ENCODE results near the gene NINJ1.

NINJ1 gene

GRCh38 chr9:93099551-93100275 lies 34.3 kb downstream of the NINJ1 start:
- no peak for FAIRE-seq

GRCh38 chr9:93098236-93098946 lies 35.7 kb downstream of the NINJ1 start:
- peak; percentile 82 for FAIRE-seq

DNA sequence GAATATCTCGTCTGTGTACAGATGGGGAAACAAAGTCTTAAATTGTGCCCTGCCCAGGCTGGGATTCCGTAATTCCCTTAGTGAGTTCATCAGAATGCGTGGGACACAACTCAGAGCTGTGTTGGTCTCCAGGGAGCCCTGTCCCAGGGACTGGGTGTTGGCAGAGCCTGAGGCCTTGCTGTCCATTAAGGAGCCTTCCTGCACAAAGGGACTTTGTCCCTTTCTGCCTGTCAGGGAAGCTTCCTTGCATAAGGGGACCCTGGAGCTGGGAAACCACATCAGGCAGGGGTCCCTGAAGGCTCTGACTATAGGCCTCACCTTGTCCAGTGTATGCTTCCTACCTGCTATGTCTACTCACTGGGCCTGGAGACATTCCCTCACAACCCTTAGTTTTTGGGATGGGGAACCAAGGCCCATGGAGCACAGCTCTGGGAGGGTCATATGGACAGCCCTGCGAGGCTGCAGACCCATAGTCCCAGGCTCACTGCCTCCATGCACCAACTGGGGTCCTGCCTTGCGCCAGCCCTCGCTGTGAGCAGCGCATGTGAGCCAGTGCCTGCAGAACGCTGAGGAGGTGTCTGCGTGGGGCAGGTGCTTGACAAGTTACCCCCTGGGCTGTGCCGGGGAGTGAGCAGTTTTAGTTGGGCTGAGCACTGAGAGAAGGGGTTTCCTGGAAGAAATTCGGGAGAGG lies 36.4 kb downstream of the NINJ1 start:
- FAIRE-seq: no peak

GRCh38 chr9:93096811-93097382 lies 37.2 kb downstream of the NINJ1 start:
- no peak for FAIRE-seq

DNA sequence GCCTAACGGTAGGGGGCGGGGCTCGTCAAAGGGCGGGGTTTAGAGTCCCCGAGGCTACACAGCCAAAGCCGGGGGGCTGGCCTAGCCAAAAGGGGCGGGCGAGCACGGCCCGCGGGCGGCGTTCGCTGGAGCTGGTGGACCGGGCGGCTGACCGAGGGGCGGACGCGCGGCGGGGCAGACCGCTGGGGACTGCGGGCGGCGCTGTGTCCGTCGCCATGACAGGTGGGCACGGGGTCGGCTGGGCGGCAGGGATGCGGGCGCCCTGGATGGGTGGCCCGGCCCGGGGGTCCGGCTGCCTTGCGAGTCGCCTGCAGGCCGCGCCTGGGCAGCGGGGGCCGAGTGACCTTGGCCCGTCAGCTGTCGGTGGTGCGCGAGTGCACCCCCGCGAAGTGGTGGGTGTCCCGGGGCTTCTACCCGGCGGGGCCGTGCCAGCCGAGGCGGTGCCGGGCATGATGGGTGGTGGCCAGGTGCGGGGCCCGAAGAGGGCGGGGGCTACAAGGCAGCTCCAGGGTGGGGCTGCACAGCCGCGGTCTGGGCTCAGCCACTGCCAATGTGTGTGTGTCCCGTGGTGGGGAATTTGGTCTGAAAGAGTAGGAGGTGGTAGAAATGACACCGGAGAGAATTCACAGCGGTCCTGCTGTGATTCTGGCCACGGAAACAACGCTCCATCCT lies 37.8 kb downstream of the NINJ1 start, which contains the start of gene CARD19:
CARD19 (plus strand) TSS at position 87 of the 672 bp plus-strand sequence; CDS start at position 216, 129 bp downstream.
- FAIRE-seq: no peak

DNA sequence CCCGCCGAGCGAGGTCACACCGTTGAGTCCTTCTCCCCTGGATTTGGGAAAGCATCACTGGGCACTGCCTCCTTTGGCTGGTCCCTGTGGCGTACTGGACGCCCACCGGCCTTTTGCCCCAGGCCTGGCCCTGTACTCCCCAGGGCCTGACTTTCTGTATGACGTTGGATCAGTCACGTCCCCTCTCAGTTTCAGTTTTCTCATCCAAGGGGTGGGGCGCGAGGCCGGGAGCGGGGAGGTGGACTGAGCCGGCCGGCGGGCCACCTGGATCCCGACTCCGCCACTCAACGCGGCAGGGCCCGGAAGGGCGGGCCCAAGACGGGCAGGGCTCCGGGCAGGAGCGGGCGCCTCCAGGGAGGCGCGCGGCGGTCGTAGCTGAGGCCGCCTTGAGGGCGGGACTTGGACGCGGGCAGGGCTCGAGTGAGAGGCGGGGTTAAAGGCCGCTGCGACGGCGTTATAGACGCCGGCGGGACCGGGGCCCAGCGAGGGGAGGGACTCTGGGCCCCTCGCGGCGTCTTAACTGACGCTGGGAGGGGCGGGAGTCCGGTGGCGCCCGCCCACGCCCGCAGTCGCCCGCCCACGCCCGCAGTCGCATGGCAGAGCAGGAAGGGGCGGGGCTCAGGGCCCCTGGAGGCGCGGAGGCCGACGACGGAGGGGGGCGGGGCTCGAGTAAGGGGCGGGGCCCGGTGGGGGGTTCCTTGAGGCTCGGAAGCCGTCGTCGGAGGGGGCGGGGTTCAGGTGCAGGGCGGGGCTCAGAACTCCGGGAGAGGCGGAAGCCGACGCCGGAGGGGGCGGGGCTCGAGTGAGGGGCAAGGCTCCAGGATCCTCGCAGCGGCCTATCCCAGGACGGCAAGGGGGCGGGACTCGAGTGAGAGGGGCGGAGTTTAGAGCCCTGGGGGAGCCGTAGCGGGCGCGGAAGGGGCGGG lies 38.6 kb downstream of the NINJ1 start:
- FAIRE-seq: peak; percentile 41

DNA sequence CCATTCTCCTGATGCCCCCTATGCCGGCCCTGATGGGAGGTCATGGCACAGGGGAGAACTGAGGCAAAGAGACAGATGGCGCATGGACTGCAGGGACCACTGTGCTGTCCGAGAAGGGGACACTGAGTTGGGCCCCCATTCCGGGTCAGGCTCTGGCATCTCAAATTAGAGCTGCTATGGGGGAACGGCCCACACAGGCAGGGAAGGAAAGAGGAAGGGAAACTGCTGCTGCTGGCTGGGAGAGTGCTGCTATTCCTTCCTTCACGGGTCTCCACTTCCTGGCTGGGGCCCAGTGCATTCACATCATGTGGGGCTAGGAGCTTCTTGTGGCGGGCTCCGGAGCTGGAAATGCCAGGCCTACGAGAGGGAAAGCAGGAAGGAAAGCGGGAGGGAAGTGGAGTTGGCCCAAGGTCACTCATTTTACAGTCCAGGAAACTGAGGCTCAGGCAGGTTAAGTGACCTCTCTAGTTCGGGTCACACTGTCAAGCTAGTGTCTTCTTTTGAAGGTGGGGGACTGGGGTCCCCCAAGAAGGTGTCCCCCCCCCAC lies 39.3 kb downstream of the NINJ1 start:
- FAIRE-seq: no peak

DNA sequence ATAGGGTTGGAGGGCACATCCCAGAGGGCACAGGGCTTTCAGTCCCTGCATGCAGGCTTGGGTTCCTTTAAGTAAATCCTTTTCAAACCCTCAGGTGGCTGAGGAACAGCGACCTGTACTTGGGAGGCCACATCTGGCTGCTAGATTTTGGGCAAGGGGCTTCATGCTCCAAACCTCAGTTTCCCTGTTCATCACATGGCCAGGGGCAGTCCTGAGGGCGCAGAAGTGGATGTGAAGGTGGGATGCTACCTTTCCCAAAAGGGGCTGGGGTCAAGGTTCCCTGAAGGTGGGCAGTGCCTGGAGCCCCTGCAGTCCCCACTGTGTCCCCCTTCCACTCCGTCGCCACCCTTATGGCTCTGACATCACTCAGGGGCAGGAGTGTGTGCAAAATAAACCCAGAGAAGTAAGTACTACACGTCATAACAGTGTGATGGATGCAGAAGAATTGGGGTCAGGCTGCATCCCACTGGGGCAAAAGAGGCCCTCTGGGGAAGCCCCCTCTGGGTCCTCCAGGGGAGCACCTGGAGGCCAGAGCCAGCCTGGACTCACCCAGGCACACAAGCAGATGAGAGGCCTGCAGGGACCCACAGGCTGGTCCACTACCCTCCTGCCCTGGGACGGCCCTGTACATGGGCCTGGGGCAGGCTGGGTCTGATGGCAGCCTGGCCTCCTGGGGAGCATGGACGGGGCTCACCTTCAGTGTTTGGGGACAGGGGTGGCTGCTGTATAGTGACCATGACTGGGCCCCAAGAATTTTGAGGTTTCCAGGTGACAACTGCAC lies 40.0 kb downstream of the NINJ1 start:
- FAIRE-seq: no peak

GRCh38 chr9:93093127-93093876 lies 40.7 kb downstream of the NINJ1 start:
- FAIRE-seq: no peak

- FAIRE-seq: no peak
Observed at GRCh38 chr9:93092251-93092991, 41.6 kb downstream of the NINJ1 start.

DNA sequence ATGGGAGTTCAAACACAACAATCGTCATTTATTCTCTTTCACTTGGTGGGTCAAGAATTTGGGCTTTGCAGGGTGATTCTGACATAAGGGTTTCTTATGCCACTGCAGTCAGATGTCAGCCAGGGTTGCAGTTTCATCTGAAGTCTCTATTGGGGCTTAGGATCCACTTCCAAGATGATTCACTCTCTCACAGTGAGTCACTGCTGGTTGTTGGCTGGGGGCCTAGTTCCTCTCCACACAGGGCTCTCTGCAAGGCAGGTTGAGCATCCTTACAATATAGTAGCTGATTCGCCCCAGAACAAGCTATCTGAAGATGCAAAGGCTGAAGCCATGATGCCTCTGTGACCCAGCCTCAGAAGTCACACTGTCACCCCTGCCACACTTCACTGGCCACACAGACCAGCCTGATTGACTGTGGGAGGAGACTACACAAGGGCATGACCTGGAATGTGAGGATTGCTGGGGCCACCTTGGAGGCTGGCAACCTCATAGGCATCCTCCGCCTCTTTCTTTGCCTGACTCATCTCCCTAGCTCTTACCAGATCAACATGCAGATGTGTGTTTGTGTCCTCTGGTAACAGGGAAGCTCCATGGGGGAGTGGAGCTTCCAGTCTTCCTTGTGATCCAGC lies 42.5 kb downstream of the NINJ1 start:
- no peak for FAIRE-seq

GRCh38 chr9:93091056-93091452 lies 43.0 kb downstream of the NINJ1 start:
- no peak for FAIRE-seq

- FAIRE-seq: no peak
Observed at GRCh38 chr9:93090091-93090655, 43.9 kb downstream of the NINJ1 start.

- no peak for FAIRE-seq
Observed at GRCh38 chr9:93089481-93089991, 44.5 kb downstream of the NINJ1 start.

GRCh38 chr9:93089024-93089423 lies 45.0 kb downstream of the NINJ1 start:
- FAIRE-seq: no peak

DNA sequence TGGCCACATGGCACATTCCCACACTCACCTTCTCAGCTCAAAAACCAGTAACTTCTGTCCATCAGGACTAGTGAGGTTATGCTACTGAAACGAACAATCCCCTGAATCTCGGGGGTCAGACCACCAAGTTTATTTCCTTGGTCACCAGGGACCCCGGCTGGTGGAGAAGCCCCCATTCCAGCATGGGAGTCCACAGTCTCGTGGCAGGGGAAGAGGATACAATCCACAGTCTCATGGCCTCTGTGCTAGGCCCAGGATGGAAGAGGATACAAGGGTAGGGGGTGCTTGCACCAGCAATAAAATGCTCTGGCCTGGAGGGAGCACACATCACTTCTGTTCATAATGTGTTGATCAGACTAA lies 45.4 kb downstream of the NINJ1 start:
- no peak for FAIRE-seq

- no peak for FAIRE-seq
Observed at GRCh38 chr9:93087971-93088655, 45.9 kb downstream of the NINJ1 start.
